GM12878 (cell line): ENCODE measurements around the gene MINAR1.

Experiments
- CHD2 ChIP-seq: IDR thresholded peaks from 2 replicates; pipeline ENCODE4 v1.6.1; 2011; ENCODE audit warnings: low read depth, low read length, improper control_type of control experiment, borderline replicate concordance
- CREB1 ChIP-seq: IDR thresholded peaks from 2 replicates; pipeline ENCODE4 v1.6.1; 2012; ENCODE audit warnings: low read depth, mild to moderate bottlenecking, inconsistent platforms
- EP300 ChIP-seq, 2 experiments: fragments of 150-350 bp in 1 of 2; IDR thresholded peaks; 2 replicates each; pipeline ENCODE4 v1.6.1; 2011 to 2012; ENCODE audit warnings: low read depth in 2 of 2, low read length in 2 of 2, borderline replicate concordance in 1 of 2, improper control_type of control experiment in 1 of 2, inconsistent platforms in 1 of 2; ENCODE audit not compliant: control insufficient read depth in 1 of 2
- GABPA ChIP-seq: IDR thresholded peaks from 2 replicates; pipeline ENCODE4 v1.6.1; 2014; ENCODE audit warnings: antibody characterized with exemption, low read depth, mild to moderate bottlenecking, inconsistent platforms
- HDAC2 ChIP-seq: fragments of 200-600 bp; sonication (generic); IDR thresholded peaks from 2 replicates; pipeline ENCODE4 v1.6.1; 2017
- RFX5 ChIP-seq: IDR thresholded peaks from 2 replicates; pipeline ENCODE4 v1.6.1; 2011; ENCODE audit warnings: low read depth, low read length, improper control_type of control experiment
- YY1 ChIP-seq: IDR thresholded peaks from 2 replicates; pipeline ENCODE4 v1.6.1; 2011; ENCODE audit warnings: low read depth, mild to moderate bottlenecking, low read length
- TF ChIP-seq, protein P1 (sequence below), 3 experiments: IDR thresholded peaks in 2 of 3; conservative IDR thresholded peaks in 1 of 3; 2 replicates each; pipeline ENCODE4 v1.5.1; 2011; ENCODE audit warnings: low read depth in 3 of 3, low read length in 3 of 3, mild to moderate bottlenecking in 3 of 3, control low read depth in 2 of 3, moderate library complexity in 2 of 3, inconsistent platforms in 1 of 3, mixed read lengths in 1 of 3; ENCODE audit not compliant: control insufficient read depth in 2 of 3, insufficient read depth in 1 of 3; ENCODE audit errors: extremely low read depth in 1 of 3
- TF ChIP-seq, protein P2 (sequence below): fragments of 450-650 bp; conservative IDR thresholded peaks from 2 replicates; pipeline ENCODE4 v1.6.1; 2017; ENCODE audit warnings: mild to moderate bottlenecking, moderate library complexity
- TF ChIP-seq, protein P3 (sequence below): IDR thresholded peaks from 2 replicates; pipeline ENCODE4 v1.6.1; 2012; ENCODE audit warnings: mild to moderate bottlenecking, low read depth, low read length
- TF ChIP-seq, protein P4 (sequence below): IDR thresholded peaks from 2 replicates; pipeline ENCODE4 v1.6.1; 2012; ENCODE audit warnings: low read depth, low read length, improper control_type of control experiment
- TF ChIP-seq, protein P5 (sequence below): fragments of 450-650 bp; IDR thresholded peaks from 2 replicates; pipeline ENCODE4 v1.6.1; 2017; ENCODE audit warnings: antibody characterized with exemption, mild to moderate bottlenecking, moderate library complexity

DNA sequence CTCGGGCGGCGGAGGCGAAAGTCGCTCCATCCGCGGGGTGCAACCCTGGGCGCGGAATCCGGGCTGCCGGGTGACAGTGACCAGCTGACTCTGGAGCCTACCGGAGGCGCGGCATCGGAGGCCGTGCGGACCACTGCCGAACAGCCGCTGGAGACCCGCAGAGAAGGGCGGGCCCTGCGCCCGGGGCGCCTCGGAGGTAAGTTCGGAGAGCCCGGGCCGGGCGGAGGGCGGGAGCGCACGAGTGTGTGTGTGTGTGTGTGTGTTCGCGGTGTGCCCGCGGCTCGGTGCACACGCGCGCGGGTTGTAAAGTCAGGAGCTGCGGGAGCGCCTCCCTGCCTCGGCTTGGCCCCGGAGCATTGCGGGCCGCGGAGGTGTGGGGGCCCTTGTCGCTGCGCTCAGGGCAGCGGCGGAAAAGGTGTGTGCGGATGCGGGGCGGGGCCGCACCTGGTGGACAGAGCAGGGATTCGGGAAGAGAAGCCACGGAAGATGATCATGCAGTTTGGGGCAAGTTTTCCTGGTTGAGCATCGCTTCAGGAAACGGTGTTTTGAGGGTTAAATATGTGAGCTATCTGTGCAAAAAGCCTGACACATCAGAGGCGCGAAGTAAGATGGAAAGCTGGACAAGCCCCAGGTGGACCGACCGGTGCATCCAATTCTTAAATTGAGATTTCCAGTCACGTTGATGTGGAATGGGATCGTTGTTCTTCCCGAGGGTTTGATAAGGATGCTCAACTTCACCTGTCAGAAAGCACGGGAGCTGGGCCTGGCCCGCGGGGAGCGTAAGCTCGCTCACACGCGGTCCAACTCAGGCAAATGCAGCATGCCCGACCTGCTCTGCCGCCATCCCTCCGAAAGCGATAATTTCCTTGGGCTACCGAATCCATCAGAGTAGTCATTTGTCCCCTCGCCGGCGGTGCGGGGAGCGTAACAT lies 474 bp downstream of the MINAR1 start:
- TF ChIP-seq HDAC2 (no peak), RFX5 (no peak), YY1 (no peak), EP300 (IDR thresholded peaks at IDR 0.05; ENCODE audit: borderline replicate concordance in 1 of 2, control insufficient read depth in 1 of 2, low read depth in 2 of 2, low read length in 2 of 2) (no peak), CREB1 (no peak), CHD2 (no peak), GABPA (no peak)
- TF ChIP-seq, protein P1, sequence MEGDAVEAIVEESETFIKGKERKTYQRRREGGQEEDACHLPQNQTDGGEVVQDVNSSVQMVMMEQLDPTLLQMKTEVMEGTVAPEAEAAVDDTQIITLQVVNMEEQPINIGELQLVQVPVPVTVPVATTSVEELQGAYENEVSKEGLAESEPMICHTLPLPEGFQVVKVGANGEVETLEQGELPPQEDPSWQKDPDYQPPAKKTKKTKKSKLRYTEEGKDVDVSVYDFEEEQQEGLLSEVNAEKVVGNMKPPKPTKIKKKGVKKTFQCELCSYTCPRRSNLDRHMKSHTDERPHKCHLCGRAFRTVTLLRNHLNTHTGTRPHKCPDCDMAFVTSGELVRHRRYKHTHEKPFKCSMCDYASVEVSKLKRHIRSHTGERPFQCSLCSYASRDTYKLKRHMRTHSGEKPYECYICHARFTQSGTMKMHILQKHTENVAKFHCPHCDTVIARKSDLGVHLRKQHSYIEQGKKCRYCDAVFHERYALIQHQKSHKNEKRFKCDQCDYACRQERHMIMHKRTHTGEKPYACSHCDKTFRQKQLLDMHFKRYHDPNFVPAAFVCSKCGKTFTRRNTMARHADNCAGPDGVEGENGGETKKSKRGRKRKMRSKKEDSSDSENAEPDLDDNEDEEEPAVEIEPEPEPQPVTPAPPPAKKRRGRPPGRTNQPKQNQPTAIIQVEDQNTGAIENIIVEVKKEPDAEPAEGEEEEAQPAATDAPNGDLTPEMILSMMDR (IDR thresholded peaks at IDR 0.05 in 2 of 3, conservative IDR thresholded peaks at IDR 0.05 in 1 of 3; ENCODE audit: control insufficient read depth in 2 of 3, extremely low read depth in 1 of 3, insufficient read depth in 1 of 3, low read depth in 3 of 3, low read length in 3 of 3), result no peak
- TF ChIP-seq, protein P2, sequence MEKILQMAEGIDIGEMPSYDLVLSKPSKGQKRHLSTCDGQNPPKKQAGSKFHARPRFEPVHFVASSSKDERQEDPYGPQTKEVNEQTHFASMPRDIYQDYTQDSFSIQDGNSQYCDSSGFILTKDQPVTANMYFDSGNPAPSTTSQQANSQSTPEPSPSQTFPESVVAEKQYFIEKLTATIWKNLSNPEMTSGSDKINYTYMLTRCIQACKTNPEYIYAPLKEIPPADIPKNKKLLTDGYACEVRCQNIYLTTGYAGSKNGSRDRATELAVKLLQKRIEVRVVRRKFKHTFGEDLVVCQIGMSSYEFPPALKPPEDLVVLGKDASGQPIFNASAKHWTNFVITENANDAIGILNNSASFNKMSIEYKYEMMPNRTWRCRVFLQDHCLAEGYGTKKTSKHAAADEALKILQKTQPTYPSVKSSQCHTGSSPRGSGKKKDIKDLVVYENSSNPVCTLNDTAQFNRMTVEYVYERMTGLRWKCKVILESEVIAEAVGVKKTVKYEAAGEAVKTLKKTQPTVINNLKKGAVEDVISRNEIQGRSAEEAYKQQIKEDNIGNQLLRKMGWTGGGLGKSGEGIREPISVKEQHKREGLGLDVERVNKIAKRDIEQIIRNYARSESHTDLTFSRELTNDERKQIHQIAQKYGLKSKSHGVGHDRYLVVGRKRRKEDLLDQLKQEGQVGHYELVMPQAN, result no peak
- TF ChIP-seq, protein P3, sequence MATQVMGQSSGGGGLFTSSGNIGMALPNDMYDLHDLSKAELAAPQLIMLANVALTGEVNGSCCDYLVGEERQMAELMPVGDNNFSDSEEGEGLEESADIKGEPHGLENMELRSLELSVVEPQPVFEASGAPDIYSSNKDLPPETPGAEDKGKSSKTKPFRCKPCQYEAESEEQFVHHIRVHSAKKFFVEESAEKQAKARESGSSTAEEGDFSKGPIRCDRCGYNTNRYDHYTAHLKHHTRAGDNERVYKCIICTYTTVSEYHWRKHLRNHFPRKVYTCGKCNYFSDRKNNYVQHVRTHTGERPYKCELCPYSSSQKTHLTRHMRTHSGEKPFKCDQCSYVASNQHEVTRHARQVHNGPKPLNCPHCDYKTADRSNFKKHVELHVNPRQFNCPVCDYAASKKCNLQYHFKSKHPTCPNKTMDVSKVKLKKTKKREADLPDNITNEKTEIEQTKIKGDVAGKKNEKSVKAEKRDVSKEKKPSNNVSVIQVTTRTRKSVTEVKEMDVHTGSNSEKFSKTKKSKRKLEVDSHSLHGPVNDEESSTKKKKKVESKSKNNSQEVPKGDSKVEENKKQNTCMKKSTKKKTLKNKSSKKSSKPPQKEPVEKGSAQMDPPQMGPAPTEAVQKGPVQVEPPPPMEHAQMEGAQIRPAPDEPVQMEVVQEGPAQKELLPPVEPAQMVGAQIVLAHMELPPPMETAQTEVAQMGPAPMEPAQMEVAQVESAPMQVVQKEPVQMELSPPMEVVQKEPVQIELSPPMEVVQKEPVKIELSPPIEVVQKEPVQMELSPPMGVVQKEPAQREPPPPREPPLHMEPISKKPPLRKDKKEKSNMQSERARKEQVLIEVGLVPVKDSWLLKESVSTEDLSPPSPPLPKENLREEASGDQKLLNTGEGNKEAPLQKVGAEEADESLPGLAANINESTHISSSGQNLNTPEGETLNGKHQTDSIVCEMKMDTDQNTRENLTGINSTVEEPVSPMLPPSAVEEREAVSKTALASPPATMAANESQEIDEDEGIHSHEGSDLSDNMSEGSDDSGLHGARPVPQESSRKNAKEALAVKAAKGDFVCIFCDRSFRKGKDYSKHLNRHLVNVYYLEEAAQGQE, result no peak
- TF ChIP-seq, protein P4, sequence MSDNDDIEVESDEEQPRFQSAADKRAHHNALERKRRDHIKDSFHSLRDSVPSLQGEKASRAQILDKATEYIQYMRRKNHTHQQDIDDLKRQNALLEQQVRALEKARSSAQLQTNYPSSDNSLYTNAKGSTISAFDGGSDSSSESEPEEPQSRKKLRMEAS, result no peak
- TF ChIP-seq, protein P5, sequence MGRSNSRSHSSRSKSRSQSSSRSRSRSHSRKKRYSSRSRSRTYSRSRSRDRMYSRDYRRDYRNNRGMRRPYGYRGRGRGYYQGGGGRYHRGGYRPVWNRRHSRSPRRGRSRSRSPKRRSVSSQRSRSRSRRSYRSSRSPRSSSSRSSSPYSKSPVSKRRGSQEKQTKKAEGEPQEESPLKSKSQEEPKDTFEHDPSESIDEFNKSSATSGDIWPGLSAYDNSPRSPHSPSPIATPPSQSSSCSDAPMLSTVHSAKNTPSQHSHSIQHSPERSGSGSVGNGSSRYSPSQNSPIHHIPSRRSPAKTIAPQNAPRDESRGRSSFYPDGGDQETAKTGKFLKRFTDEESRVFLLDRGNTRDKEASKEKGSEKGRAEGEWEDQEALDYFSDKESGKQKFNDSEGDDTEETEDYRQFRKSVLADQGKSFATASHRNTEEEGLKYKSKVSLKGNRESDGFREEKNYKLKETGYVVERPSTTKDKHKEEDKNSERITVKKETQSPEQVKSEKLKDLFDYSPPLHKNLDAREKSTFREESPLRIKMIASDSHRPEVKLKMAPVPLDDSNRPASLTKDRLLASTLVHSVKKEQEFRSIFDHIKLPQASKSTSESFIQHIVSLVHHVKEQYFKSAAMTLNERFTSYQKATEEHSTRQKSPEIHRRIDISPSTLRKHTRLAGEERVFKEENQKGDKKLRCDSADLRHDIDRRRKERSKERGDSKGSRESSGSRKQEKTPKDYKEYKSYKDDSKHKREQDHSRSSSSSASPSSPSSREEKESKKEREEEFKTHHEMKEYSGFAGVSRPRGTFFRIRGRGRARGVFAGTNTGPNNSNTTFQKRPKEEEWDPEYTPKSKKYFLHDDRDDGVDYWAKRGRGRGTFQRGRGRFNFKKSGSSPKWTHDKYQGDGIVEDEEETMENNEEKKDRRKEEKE, result no peak
